GM19328 (cell line): ENCODE data around the gene DAGLA.

Experiments
- ATAC-seq: cut with Tn5 transposase; IDR thresholded peaks from one replicate; pipeline ENCODE4 v1.9.1; 2021; ENCODE audit warnings: mild to moderate bottlenecking, moderate library complexity; ENCODE audit not compliant: unreplicated experiment

The DAGLA gene

DNA sequence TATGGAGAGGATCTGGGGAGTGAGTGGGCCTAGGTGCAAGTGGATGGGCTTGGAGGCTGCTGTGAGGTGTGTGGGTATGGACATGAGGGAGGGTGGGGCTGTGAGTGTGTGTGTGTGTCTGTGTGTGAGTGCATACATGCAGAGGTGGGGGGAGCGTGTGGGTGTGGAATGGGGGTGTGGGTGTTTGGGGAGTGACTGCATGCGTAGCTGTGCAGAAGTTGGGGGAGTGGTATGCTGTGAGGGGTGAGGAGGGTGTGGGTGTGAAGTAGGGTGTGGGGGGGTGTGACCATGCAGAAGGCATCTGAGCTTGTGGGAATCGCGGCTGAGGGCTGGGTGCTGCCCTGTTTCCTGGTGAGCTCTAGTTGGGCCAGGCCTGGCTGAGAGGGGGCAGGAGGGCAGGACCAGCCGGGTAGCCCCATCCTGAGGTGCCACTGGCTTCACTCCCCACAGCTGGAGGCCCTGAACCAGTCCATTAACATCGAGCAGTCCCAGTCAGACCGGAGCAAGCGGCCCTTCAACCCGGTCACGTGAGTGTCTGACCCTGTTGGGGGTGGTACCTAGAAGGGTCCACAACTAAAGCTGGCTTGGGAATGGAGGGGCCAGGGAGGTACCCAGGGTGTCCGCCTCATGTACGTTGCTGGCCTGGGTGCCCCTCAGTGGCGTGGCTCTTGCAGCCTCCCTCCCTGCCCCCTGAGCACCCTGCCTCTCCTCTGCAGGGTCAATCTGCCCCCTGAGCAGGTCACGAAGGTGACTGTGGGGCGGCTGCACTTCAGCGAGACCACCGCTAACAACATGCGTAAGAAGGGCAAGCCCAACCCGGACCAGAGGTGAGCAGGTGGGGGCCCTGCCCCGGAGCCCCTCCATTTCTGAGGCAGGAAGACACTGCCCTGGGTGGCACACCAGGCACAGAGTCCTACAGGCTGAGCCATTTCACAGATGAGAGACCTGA is 95.7 kb downstream of the DAGLA start:
- ATAC-seq: no peak

DNA sequence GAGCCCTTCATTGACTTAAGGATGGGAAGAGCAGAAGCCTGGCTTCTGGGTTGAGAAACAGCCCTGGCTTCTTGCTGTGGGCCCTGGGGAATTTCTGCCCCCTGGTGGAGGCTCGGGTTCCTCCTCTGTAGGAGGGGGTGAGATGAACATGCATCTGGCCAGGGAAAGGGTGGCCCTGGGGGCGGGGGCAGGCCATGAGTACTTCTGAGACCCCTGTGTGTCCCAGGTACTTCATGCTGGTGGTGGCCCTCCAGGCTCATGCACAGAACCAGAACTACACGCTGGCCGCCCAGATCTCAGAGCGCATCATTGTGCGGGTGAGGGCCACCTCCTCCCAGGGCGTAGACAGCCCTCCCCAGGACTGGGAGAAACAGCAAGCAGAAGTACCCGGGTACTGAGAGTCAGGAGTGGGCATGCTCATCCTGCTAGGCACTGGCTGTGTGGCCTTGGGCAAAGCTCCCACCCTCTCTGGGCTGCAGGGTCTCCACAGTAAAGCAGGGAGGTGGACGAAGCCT is 96.4 kb downstream of the DAGLA start:
- ATAC-seq: no peak

DNA sequence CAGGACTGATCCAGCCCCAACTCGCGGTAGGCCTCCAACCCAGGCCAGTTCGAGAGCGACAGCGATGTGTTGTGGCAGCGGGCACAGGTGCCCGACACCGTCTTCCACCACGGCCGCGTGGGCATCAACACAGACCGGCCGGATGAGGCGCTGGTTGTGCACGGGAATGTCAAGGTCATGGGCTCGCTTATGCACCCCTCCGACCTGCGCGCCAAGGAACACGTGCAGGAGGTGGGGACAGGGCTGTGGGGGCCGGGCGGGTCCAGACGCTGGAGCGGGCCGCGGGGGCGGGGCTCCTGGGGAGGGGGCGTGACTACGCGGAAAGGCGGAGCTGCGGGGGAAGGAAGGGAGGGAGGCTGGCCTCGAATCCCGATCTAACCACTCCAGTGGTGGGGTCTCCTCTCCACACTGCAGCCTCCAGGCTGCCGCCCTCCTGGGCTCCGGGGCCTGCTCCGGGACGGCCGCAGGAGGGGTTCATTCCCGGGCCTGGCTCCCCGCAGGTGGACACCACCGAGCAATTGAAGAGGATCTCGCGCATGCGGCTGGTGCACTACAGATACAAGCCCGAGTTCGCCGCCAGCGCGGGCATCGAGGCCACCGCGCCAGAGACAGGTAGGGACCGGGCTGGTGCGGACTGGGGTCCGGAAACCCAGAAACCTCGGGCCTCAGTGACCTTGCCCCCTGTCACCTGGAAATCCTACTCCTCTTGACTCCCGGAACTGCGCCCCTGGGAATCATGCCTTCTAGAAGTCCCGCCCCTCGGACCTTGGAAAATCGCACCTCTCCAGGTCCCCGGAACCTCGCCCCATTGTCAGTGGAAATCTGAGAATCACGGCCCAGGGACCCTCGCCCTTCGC is 97.3 kb downstream of the DAGLA start:
- no peak for ATAC-seq

DNA sequence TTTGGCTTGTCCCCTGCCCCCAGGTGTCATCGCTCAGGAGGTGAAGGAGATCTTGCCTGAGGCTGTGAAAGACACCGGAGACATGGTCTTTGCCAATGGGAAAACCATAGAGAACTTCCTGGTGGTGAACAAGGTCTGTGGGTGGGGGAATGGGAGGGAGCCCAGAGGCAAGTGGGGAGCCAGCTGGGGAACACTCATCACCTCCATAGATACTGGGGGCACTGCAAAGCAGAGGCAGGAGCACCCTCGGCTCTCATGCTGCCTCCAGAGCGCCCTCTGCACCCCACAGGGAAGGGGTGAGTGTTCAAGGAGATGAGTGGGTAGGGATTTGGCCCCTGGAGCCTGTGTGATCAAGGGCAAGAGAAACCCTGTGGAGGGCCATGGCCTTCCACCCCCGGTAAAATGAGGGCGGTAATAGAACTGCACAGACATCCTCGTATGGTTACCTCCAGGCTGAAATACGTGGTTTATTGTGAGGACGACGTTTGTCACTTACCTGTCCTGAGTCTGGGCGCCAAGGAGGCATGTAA is 98.2 kb downstream of the DAGLA start:
- no peak for ATAC-seq

DNA sequence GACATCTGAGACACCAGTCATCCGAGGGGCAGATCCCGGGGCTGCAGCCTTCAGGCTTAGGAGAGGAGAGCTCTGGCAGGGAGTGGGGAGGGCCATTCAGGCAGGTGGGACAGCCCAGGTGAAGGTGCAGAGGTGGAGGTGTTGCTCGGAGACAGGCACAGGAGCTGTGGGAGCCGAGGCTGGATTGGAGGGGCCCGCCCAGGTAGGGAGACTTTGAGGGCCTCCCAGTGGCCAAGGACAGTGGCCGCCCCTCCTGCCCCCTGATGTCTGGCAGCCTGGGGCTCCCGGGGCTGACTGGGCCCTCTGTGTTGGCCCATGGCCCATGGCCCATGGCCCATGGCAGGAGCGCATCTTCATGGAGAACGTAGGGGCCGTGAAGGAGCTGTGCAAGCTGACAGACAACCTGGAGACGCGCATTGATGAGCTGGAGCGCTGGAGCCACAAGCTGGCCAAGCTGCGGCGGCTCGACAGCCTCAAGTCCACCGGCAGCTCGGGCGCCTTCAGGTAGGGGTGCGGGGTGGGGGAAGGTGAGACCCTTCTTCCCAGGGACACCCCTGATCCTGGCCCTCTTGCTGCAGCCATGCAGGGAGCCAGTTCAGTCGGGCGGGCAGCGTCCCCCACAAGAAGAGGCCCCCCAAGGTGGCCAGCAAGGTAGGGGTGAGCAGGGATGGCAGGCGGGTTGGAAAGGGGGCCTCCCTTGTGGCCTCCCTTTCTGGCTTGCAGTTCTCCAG is 98.9 kb downstream of the DAGLA start:
- no peak for ATAC-seq

DNA sequence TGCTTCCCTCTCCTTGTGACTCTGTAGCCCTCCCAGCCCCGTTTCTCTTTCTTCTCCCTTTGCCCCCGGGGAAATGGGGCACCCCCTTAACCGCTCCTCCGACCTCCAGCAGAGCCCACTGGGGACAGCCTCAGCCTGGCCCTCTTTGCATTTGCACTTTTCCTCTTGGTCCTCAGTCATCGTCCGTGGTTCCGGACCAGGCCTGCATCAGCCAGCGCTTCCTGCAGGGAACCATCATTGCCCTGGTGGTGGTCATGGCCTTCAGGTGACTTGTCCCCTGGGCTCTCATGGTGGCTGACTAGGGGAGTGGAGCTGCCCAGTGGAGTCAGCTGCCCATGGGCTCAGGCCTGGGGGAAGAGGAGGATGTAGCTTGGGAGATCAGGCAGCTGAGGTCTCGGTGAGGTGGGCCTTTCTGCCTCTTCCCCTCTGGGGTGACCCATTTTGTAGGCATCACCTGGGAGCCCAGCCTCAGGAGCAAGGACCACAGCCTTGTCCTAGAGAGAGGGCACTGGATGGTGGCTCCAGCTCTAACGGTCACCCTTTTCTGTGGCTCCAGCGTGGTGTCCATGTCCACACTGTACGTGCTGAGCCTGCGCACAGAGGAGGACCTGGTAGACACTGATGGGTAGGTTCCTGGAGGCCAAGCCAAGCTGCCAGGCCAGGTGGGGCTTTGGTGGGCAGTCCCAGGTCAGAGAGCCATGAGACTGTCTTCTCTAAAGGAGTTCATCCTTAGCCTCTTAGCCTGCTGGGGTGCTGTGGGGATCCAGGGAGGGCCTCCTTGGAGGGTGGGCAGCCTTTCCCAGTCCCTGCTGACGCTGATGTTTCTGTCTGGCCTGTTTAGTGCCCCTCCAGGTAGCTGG is 99.7 kb downstream of the DAGLA start:
- ATAC-seq: no peak

DNA sequence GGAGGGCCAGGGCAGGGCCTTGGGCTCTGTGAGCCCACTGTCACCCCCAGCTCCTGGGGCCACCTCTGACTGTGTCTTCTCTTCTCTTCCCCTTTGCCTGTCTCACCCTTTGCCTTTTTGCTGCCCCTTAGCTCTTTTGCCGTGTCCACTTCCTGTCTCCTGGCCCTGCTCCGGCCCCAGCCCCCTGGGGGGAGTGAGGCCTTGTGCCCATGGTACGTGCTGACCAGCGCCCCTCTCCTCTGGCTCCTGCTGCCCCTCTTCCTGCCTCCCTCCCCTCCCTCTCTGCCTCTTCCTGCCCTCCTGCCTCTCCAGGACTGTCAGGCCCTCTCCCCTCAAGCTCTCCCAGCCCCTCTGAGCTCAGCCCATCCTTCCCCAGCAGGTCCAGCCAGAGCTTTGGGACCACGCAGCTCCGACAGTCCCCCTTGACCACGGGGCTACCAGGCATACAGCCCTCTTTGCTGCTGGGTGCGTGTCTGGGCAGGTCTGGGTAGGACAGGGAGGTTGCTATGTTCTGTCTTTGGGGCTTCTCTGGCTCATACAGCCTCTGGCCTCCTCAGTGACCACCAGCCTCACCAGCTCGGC is 100.5 kb downstream of the DAGLA start:
- ATAC-seq: no peak

DNA sequence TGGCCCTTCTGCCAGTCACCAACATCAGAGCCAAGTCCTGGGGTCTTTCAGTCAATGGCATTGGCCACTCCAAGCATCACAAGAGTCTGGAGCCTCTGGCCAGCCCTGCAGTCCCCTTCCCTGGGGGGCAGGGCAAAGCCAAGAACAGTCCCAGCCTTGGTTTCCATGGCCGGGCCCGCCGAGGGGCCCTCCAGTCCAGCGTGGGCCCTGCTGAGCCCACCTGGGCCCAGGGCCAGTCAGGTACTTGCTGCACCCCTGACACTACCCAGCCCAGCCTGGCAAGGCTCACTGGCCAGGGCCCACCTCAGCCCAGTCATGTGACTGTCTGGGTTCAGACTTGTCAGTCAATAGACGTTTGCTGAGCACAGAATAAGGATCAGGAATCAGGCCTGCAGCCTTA is 101.4 kb downstream of the DAGLA start:
- ATAC-seq: no peak

DNA sequence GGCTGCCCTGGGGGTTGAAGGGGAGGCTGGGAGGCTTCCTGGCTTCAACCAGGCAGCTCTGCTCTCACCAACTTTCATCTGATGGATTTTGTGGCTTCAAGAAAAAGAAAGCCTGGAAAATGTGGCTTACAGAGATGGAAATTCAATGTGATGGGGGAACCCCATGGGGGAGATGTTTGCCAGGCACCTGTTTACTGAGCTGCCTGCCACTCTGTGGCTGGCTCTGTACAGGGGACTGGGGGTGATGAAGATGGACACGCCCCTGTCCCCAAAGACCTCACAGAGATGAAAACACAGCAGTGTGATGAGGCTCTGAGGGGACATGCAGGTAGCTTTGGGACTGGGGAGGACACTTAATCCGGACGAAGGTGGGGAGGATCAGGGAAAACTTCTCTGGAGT is 102.1 kb downstream of the DAGLA start:
- no peak for ATAC-seq

DNA sequence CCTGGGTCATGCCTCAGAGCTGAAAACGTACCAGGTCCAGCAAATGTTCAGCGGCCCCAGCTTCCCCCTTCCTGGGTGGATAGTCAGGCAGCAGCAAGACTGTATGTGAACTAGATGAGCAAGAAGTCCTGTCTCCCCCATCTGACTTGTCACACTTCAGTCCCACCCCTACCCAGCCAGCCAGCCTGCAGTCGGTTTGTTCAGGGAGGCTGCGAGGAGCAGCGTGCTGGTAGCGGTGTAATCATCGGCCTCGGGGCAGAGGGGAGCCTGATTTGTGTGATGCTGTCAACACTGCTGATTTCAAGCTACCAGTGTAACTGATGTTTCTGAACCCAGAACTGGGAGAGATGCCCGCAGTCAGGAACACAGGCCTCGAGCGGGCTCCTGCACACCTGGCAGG is 102.7 kb downstream of the DAGLA start:
- ATAC-seq: no peak

DNA sequence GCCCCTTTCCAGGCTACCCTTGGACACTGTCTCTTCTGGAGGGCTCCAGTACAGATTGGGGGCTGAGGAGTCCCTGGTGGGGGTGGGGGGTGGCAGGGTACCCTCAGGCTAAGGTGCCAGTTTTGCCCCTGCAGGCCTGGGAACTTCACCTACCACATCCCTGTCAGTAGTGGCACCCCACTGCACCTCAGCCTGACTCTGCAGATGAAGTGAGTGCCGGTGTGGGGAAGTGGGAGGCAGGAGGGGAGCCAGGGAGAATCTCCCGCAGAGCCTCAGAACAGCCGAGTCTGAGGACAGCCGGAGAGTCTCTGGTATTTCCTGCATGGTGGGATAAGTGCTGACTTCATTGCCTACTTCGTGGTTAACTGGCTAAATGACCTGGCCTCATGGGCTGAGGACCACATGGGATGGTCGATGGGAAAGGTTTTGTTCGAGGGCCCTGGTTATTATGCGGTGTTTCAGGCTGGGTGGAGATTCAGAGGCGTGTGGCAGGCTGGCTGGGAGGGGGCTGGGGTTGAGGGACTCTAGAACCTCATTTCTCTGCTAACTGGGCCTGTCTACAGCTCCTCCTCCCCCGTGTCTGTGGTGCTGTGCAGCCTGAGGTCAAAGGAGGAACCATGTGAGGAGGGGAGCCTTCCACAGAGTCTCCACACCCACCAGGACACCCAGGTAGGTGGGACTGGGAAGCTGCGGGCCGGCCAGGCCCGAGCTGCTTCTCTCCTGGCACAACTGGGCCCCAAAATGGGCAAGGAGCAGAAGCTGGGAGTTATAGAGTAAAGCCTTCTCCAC is 103.7 kb downstream of the DAGLA start:
- ATAC-seq: no peak

DNA sequence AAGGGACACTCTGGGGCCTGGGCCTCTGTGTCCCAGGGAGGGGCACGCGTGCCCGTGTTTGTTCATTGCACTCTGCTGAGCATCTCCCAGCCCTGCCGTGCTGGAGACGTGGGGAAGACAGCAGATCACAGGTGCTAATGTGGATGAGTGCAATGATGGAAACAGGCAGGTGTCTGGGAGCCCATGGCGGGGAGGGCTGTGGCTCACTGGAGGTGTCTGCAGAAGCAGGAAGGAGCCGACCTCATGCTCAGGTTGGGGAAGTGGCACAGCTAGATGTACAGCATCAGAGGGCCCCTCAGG is 104.3 kb downstream of the DAGLA start:
- no peak for ATAC-seq

DNA sequence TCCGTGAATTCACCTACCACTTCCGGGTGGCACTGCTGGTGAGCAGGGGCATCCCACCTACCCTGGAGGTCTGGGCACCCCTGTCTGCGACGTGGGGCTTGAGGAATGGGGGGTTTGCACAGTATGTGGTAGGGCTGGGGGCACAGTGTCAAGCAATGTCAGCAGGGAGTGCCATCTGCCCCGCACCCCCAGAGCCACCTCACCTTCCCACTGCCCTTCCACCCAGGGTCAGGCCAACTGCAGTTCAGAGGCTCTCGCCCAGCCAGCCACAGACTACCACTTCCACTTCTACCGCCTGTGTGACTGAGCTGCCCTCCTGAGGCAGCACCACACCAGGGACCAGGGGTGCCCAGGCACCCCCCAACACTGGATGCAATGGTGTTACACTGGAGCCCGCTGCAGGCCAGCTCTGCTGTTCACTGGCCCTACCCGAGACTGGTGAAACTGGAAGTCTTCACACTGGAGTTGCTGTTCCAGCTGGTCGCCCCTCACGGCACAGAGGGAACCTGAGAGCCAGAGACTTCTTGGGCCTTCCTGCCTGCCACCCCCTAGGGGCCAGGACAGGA is 105.7 kb downstream of the DAGLA start:
- no peak for ATAC-seq

DNA sequence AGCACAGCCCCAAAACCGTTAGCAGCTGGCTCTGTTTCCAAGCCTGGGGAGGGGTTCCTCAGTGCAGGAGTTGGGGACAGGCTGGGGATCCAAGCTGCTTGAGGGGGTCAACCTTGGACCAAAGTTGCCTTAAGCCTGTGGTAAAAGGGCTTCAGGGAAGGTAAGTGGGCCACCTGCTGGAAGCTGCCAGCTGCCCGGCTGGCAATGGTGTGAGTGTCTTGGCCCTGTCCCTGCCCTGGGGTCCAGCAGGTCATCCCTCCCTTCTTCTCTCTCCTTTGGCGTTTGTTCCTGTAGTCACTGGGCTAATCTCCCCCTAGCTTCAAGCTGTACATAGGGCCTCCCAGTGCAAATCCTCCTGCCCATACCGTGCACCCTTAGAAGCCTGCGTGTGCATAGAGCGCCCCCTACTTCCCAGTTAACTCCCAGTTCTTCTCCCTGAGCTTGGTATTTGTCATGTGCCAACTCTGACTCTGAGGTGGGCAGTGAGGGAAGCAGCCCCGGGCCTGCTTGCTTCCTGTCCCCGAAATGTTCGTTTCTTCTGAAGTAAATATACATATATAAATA is 107.8 kb downstream of the DAGLA start:
- no peak for ATAC-seq

DNA sequence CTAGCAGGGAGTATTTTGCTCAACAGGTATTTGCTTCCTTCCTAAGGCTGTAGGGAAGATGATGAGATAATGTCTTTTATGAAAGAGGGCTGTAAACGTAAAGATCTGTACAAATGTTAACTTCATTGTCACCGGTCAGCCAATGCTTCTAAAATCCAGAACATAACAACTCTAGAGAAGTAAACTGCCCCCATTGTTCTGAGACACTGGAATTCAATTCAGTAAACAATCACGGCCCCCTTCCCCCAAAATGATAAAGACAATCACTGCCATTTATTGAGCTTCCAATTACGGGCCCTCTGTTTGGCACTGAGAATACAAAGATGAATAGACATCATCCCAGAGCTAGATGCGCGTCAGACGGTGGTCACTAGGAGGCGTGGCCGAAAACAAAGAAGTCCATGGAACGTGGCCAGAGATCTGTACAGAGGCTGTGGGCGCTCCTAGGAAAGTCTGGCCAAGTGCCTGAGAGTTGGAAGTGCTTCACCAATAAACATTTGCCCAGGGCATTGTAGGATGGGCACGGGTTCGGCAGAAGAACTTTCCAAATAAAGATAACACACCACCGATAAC is 111.6 kb downstream of the DAGLA start:
- peak; percentile 11 for ATAC-seq

DNA sequence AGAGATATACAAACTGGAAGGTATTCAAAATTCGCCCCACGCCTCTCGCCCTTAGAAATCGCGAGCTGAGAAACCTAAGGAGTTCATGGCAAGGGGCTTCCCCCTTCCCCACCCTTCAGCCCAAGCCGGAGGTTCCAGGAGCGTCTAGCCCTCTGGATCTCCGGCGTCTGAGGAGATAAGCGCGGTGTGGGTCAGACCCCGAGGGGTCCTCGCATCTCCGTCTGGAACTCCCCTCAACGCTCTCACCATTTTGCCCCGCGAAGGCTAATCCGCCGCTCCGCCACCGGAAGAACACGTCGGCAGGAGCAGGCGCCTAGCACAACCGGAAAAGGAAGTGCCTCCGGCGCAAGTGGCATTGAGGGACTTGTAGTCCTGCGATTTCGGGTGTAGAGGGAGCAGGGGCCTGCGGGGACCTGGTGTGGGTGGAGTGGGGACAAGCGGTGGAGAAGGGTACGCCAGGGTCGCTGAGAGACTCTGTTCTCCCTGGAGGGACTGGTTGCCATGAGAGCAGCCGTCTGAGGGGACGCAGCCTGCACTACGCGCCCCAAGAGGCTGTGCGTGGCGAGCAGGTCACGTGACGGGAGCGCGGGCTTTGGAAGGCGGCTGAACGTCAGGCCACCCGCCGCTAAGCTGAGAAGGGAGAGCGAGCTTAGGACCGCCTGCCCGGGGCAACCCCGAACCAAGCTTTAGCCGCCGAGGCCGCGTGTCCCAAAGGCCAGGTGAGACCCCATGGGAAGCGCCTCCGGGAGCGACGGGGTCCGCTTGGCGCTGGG is 112.3 kb downstream of the DAGLA start, which contains the start of the genes FEN1 and TMEM258:
Gene FEN1, plus strand, starts transcription at position 602 of the 773 bp plus-strand sequence. CDS start 2,451 bp downstream, outside the sequence.
Gene TMEM258, minus strand, starts transcription at position 290 of the 773 bp plus-strand sequence. Its CDS starts 41 bp downstream, at position 249.
- ATAC-seq: peak; percentile 91
